Left hindlimb (tissue), 1 donor: Measurements from ENCODE around the gene FGF14.
"Not testable (repeated sequence)": the region's sequence is repeated elsewhere in the genome, so short reads cannot be mapped to it uniquely, and the experiment has no call there.

ENCODE experiments used
- DNase-seq: peaks from one replicate; pipeline ENCODE4 v3.0.0-alpha.2; 2018

Gene FGF14

GRCh38 chr13:102021777-102022176, 380.1 kb downstream of the FGF14 start:
- no peak for DNase-seq

- DNase-seq, result no peak
These were observed 381.1 kb downstream of the FGF14 start for GRCh38 chr13:102020611-102021216.

DNA sequence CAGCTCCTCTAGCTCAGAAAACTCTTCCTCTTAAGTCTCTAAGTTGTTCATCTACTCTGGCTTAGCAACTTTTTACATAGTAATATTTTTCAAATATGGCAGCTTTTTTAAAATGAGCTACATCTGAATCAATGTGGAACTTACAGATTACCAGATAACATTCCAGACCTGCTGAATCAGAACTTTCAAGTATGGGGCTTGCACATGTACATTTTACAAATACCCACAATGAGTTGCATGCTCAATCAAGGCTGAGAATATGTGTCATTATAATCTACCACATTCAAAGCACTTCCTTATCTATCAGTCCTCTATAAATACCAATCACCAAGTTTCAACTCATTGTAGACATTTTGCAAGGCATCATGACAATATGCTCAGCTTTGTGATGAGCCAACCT, 383.1 kb downstream of the FGF14 start:
- DNase-seq, result no peak

GRCh38 chr13:102017248-102017647, 384.6 kb downstream of the FGF14 start:
- no peak for DNase-seq

DNA sequence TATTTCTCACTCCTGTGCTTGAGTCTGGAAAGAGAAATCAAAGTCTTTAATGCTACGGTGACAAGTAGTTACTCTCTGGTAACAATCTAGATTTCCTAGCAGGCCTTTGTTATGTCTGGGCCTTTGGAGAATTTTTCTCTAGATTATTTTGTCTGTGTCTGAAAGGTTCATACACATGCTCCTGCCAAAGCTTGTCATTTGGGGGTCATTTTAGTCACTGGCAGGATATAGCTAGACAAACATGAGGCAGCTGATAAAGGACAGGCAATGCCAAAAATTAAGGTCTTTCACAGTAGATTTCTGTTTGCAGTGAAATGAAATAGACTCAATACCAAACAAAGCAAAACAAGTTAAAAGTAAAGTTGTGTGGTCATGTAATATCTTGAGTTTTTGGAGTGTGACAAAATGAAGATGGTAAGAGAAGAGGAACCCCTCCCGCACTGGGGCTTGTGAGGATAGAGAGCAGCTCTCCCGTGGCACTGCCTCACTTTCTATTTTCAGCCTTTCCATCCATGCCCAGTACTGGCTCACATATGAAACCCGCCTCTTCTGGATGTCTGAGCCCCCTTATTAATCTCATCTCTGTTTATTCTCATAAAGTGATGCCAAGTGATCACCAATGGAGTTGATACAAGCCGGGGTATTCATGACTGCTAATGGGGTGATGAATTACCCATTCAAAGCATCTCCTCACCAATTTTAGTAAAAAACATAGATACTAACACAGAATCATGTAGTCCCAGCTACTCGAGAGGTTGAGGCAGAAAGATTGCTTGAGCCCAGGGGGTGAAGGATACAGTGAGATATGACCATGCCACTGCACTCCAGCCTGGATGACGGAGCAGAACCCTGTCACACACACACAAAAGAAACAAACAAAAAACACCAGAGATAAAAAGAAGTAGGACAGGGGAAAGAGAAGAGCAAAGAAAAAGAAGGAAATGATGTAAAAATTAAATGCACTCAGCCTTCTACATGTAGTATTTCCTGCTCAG, 389.3 kb downstream of the FGF14 start:
- no peak for DNase-seq

GRCh38 chr13:102011455-102011854, 390.4 kb downstream of the FGF14 start:
- not testable (repeated sequence) for DNase-seq

DNA sequence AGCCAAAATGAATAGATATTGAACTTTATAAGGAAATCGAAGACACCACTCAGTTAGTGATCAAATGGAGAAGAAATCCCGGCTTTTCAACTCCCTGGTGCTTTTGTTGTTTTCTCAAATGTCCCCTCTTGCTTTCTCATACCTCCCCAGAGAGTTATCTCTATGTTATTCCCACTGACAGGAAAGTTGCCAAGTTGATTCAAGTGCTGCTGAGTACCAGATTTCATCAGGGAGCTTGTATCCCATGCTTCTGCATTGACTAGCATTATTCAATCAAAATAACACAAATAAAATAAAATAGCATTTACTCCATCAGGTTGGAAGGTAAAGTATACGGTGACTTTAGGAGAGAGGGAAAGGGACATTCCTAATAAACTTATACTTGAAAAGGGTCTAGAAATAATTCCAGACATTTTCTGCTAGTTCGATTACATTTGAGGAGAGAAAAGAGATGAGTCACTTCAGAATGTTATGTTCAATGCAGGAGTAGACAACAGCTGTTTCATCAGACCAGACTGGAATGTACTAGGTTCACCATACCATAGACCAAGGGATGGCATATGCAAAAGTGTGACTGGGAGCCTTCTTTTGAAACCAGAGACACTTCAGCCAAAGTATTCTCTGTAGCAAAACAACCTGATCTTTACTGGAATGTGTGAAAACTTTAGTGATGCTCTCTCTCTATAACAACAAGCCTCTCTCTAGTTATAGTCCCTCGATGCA, 397.8 kb downstream of the FGF14 start:
- DNase-seq, result no peak

DNA sequence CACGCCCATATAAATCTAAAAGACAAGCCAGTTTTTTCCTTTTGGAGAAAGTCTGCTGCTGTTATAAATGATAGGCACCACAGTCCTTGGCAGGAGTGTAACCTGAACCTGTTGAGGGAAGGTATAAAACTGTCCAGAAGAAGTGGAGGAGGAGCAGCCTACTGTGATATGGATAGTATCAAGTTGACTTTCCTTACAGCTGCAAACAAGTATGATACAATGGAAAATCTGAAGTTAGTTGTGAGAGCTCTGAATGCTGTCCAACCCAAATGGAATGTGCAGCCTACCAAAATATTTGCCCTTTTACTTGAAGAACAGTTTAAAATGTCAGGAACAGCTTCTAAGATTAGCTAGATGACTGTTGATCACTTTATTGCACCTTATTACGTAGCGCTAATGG, 399.6 kb downstream of the FGF14 start:
- DNase-seq, result no peak

DNA sequence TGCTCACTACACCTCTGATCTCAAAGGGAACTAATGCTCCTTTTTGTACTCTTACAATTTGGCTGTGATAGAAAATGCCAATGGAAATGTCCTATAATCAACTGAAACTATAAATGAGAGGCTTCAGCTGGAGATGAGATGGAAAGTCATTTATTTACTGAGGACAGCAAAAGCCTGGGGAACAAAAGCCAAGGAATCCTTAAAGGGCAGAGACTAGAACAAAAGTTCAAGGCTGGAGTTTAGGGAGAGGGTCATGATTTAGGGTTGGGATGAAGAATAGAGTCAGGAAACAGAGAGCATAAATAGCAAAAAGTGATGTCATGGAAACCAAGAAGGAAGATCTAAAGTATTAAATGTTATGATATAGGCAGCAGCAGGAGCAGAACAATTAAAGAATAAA, 401.1 kb downstream of the FGF14 start:
- no peak for DNase-seq

DNA sequence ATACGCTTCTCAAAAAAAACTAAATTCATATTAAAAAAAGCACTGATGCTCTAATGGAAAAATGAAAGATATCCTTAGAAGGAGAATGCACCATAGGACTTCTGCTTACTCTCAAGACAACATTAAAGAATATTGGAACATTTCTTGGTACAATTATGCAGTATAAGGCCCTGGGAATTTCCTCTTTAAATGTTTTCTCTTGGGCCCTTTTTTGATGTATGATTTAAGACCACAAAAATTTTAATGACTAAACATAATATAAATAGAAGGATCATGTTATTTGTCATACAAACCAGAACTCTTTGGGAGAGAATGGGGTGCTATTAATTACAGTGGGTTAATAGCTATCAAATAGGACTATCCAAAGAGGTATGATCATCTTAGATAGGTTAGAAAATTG, 403.7 kb downstream of the FGF14 start:
- no peak for DNase-seq

DNA sequence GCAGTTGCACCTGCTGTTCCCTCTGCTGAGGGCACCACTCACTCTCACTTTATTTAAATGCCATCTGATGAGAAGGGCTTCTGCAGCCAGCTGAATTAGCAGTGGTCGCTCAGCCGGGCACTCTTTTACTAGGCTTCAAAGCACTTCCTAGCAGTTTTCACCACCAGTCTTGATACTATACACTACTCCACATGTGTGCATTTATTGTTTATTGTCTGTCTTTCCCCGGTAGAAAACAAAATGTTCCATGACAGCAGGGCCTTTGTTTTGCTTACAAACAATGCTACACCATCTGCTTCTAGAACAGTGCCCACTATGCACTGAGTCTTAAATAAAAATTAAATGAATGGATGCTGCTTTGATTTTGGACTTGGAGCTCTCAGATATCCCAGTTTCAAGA, 404.9 kb downstream of the FGF14 start:
- no peak for DNase-seq

DNA sequence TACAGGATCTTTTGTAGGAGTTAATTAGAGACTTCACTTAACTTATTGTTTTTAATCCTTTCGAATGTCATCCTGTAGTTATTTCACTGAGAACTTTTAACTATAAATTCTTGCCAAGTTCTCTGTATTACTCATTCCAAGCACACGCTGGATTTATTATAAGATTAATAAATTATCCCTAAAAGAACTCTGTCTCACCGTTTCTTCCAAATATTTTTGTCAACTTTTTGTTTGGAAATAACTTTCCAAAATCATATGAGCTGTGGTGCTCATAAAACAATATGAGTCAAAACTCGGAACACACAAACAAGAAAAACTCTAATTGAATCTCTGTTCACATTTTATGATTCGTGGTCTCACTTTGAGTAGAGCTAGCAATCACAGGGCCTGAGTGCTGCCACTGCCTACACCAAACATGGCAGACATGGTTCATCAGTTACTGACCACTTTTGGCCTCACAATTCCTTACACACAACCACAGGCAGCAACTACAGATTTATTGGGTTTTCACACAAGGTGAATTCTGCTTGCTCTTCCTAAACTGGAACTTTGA, 412.0 kb downstream of the FGF14 start:
- DNase-seq, result no peak

GRCh38 chr13:101988140-101988539, 413.7 kb downstream of the FGF14 start:
- no peak for DNase-seq

DNA sequence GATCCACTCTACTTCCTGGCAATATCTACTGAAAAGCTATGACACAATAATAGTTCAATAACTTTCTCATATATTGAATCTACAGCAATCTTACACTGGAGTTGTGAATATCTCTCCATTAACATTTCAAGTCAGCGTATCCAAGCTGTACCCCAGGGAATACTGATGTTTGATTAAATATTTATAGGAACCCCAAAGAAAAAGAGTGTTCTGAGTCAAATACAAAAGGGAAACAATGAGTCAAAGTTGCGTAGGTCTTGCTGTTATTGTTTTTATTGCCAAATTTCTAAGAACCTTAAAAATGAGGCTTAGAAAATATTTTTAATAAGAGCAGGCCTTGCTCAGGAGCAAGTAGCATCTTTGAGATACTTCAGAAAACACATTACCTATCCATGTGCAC, 415.5 kb downstream of the FGF14 start:
- no peak for DNase-seq

GRCh38 chr13:101985321-101985720, 416.5 kb downstream of the FGF14 start:
- no peak for DNase-seq

GRCh38 chr13:101982903-101983302, 418.9 kb downstream of the FGF14 start:
- DNase-seq, result no peak

GRCh38 chr13:101979825-101980224, 422.0 kb downstream of the FGF14 start:
- DNase-seq, result no peak

GRCh38 chr13:101978552-101979315, 423.1 kb downstream of the FGF14 start:
- no peak for DNase-seq

- no peak for DNase-seq
These were observed 424.4 kb downstream of the FGF14 start for GRCh38 chr13:101977475-101977874.

GRCh38 chr13:101972191-101972590, 429.7 kb downstream of the FGF14 start:
- DNase-seq, result no peak

- DNase-seq, result no peak
These were observed 431.5 kb downstream of the FGF14 start for GRCh38 chr13:101970341-101970740.

GRCh38 chr13:101967781-101968180, 434.1 kb downstream of the FGF14 start:
- no peak for DNase-seq
